GM18868 (cell line): ENCODE data around the gene NEGR1.

Experiments used
- ATAC-seq: cut with Tn5 transposase; IDR thresholded peaks from one replicate; pipeline ENCODE4 v1.9.1; 2021; ENCODE audit warnings: mild to moderate bottlenecking, moderate library complexity; ENCODE audit not compliant: unreplicated experiment

NEGR1 gene

GRCh38 chr1:71719330-71719729 lies 563.0 kb downstream of the NEGR1 start:
- ATAC-seq = no peak

- ATAC-seq = no peak
Measured at GRCh38 chr1:71717186-71717585, 565.2 kb downstream of the NEGR1 start.

DNA sequence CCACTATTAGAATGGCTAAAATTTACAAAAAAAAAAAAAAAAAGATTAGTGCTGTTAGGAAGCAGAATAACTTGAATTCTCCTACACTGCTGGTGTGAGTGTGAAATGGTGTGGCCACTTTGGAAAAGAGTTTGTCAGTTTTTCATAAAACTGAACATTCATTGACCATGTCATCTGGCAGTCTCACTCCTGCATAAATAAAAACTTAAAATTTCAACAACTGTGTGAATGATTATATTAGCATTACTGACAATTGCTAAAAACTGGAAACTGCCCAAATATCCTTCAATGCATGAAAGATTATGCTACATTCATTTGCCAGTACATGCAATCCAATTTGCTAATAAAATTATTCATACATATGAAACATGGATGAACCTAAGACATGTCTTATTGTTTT lies 570.9 kb downstream of the NEGR1 start:
- no peak for ATAC-seq

DNA sequence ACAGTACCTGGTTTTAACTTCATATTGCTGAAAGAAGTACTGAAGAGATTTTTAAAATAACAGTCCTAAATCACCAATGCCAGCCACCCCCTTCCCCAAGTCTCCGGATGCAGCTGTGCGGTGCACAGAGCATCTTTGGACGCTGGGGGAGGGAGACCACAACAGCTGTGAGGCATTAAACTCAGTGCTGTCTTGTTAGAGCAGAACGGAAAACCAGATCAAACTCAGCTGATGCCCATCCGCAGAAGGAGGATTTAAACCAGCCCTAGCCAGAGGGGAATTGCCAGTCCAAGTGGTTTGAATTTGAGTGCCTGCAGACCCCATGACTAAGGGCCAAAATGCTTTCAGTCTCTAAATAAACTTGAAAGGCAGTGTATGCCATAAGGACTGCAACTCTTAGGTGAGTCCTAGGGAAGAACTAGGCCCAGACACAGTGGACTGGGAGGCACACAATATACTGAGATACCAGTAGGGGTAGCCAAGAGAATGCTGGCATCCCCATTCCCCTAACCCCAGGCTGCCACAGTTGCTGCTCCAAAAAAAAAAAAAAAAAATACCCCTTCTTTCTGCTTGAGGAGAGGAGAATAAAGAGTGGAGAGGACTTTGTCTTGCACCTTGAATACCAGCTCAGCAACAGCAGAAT lies 576.2 kb downstream of the NEGR1 start:
- ATAC-seq = no peak

- no peak for ATAC-seq
Measured at GRCh38 chr1:71698186-71698585, 584.2 kb downstream of the NEGR1 start.

DNA sequence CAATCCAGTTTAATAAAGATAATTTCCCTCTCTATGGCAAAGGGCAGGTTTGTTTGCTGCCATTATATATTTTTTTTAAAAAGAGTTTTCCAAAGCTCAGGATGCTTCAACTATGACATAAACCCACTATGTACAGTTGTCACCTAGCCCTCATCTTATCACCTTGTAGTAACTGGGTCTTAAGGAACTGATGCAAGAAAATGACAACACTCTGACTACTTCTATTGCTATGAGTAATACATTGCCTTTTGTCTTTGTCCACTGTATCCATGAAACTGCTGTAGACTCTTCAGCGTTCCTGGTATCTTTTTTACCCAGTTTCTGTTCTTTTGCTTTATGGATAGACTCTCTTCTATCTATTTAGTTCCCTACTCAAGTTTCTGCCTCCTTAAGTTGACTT lies 586.5 kb downstream of the NEGR1 start:
- ATAC-seq = no peak

DNA sequence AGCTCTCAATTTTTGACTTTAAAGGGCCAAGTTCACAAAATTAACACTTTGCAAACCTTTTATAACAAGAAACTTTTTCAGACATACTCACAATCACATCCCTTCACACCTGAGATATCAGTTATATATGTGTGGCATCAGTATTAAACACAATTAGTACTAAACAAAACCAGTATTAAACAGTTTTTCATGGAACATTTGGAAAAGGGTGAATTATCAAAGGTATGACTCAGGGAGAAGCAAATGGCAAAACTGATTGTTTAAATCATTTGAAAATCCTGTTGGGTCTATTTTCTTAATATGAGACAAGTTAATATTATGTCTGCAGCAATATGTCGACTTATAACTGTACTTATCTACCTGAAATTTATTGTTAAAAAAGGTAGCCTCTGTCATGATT lies 587.3 kb downstream of the NEGR1 start:
- no peak for ATAC-seq

GRCh38 chr1:71693581-71693980 lies 588.8 kb downstream of the NEGR1 start:
- ATAC-seq = no peak

GRCh38 chr1:71689635-71690034 lies 592.7 kb downstream of the NEGR1 start:
- no peak for ATAC-seq

GRCh38 chr1:71687376-71687775 lies 595.0 kb downstream of the NEGR1 start:
- ATAC-seq = no peak

DNA sequence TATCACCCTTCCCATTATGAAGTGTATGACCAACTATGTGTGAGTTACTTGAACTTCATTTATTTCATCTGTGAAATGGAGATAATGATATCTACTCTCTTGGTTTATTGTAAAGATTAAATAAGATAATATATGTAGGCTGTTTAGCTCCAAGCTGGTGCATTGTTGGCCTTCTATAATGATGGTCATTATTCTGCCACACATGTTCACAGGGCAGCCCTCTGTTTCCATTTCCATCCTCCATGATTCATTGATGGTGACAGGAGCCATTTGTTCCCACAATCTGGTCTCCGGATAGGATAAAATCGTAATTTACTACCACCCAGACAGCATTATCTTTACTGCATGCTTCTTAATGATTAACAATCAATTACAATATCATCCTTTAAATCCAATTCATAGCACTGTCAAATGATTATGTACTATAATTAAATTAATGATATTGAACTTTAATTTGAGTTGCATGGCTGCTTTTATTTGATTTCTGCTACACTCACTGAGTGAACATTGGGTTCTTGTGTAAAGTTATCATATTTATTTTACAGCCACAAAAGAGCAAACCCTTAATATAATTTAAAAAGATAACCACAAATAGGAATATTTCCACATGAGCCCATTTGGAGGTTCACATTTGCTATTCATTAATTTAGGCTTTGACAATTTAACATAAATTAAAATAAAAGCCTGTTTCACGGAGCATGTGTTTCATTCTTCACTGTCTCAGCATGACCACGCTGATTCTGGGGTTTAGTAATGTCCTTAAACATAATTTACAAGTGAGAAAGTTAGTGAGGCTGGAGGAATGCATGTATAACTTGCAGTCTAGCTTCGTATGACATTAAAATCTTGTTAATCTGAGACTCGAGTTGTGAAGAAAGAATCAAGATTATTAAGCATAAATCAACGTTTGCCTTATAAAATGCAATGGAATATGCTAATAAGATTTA lies 605.1 kb downstream of the NEGR1 start:
- no peak for ATAC-seq

- ATAC-seq = no peak
Measured at GRCh38 chr1:71668065-71668464, 614.3 kb downstream of the NEGR1 start.

GRCh38 chr1:71667216-71667615 lies 615.1 kb downstream of the NEGR1 start:
- no peak for ATAC-seq

DNA sequence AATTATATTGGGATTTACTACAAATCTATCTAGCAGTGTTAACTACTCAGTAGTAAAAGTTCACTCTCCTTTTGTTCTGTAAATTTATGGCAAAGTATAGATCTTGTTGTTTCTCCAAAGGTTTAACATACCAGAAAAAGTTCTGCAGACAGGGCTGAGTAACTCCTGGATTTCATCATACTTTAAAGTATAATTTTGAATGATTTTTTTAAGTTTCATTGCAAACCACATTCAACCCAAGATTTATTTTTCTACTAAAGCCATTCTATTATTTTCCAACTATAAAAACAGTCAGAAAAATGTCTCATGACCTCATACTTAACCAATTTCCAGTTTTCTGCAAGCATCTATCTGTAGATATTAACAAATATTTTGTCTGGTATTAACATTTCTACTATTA lies 615.7 kb downstream of the NEGR1 start:
- ATAC-seq = no peak

DNA sequence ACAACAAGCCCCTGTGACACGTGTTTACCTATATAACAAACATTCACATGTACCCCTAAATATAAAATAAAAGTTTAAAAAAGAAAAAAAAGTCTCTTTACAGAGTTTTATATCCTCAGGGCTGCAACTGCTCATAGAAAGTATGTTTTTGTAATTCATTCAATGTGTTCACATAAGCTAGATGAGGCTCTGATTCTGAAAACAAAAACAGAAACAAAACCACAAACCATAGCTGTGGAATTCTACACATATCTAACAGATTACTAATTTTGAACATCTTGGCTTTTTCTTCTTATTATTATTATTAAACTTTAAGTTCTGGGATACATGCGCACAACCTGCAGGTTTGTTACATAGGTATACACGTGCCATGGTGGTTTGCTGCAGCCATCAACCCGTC lies 621.9 kb downstream of the NEGR1 start:
- no peak for ATAC-seq

DNA sequence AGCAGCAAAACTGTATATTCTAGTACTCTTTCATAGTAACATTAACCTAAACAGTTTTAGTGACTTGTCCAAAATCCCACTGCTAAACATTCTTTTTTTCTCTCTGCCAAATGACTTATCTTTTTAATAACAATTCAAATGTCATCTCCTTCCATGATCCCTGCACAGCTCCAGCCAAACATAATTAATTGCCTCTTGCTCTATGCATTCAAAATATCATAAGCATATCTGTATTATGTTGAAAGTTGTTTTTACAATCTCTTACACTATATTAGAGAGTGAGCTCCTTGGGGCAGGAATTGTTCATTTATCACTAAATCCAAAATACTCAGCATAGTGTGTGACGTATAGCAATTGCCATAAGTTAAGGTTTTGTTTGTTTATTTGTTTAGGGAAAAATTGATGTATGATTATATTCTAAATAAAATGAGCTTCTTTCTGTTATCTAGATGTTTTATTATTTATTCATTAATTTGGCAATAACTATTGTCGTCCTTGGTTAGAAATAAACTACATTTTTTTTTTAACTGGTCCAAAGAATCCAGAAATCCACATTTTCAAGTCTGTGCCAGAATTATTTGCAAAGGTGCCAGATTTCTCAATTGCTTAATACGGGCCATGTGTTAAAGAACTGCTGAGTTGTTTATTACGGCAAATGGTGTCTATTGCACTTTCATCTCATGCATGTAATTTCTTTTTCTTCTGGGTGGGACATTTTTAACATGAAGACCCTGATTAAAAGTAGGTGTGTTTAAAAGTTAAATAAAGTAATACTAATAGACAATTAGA lies 624.3 kb downstream of the NEGR1 start:
- ATAC-seq = no peak

DNA sequence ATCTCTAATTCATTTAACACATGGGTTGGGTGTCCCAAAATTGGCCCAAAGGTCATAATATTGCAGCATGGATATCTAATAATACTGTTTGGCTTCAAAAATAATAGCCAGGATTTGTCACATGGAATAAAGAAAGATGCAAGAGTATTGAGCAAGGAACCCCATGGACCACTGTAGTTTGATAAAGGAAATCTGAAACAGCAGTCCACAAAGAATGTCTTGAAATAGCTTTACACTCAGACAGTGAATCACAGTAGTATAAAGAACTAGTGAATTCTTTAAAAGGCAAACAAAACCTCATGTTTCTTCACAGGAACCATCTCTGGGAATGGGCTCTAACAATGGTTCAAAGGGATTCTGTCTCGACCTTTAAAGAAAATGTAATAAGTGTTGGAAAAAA lies 625.4 kb downstream of the NEGR1 start:
- ATAC-seq = no peak

- ATAC-seq = no peak
Measured at GRCh38 chr1:71655604-71656003, 626.7 kb downstream of the NEGR1 start.

DNA sequence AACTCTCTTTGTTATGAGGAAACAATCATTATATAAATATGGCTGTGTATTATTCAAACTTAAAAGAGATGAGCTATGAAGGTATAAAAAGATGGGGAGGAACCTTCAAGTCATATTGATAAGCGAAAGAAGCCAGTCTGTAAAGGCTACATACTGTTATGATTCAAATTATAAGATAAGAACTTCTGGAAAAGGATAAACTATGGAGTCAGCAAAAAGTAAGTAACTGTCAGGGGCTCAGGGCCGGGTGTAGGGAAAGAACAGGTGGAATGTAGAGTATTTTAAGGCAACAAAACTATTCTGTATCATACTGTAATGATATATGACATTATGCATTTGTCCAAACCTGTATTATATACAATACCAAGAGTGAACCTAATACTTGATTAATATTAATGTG lies 628.4 kb downstream of the NEGR1 start:
- no peak for ATAC-seq

DNA sequence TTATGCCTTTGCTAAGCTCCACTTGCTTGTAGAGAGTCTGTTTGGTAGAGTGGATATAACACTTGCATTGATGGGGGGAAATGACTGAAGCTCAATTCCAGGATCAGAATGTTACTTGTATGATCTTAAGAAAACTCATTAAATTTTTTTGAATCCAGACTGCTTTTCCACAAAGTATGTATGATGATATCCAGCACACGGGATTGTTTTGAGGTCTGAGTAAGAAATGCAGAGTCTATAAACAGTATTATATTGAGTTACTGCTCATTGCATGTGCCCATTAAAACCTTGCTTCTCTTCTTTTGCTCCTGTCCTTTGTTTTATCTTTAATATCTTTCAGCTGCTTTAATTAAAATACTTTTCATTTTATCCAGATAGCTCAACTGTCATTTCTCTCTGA lies 631.1 kb downstream of the NEGR1 start:
- ATAC-seq = no peak

- ATAC-seq = no peak
Measured at GRCh38 chr1:71650119-71650518, 632.2 kb downstream of the NEGR1 start.

GRCh38 chr1:71649608-71650007 lies 632.7 kb downstream of the NEGR1 start:
- ATAC-seq = no peak
